GM12878 (cell line): ENCODE results near the gene RAD51B. TPM values are rescaled to one million over a fixed set of nuclear protein-coding genes. Genes with fewer than 3 reads are reported as not detected.

Experiments
- ATAC-seq: fragments of 200-7000 bp; cut with Tn5 transposase; 3 replicates; pipeline ENCODE4 v1.9.1; 2020; ENCODE audit warnings: mild to moderate bottlenecking, moderate library complexity
- BruUV-seq: library from RNA; stranded (reverse); fragments of 400-500 nt; replicated peaks from 2 replicates; lab custom pipeline; 2021; lab: Mats Ljungman, UMichigan
- CTCF ChIA-PET: fragments of 300-600 bp; sonication (Branson Sonifier 250); formaldehyde crosslinking; extraction: SDS; loops from one replicate; lab custom pipeline; 2021; ENCODE audit warnings: inconsistent platforms; lab: Yijun Ruan, JAX
- POLR2A ChIA-PET: fragments of 350-600 bp; formaldehyde crosslinking; extraction: SDS; loops from one replicate; lab custom pipeline; 2021; ENCODE audit warnings: inconsistent platforms; lab: Charles Lee
- RAD21 ChIA-PET: fragments of 300-600 bp; sonication (Branson Sonifier 250); formaldehyde crosslinking; loops from one replicate; lab custom pipeline; 2023; ENCODE audit warnings: antibody characterized with exemption; ENCODE audit not compliant: unreplicated experiment; lab: Charles Lee
- SMC1A ChIA-PET: fragments of 300-600 bp; sonication (Branson Sonifier 250); formaldehyde crosslinking; loops from one replicate; lab custom pipeline; 2023; ENCODE audit not compliant: unreplicated experiment, uncharacterized antibody; lab: Charles Lee
- DNase-seq: peaks from one replicate; pipeline ENCODE4 v3.0.0-alpha.2; 2011; ENCODE audit warnings: low read depth, low spot score
- FAIRE-seq: peaks from 3 replicates; lab custom pipeline; 2011; peaks lifted over from hg19 to GRCh38; lab: Jason Lieb, UNC
- H2AFZ ChIP-seq: 2 replicates; pipeline ENCODE4 v1.6.0; 2011; ENCODE audit warnings: low read depth, low read length, control low read depth; ENCODE audit not compliant: control insufficient read depth
- H3K27ac ChIP-seq: 2 replicates; pipeline ENCODE4 v1.5.1; 2011; ENCODE audit warnings: control low read depth; ENCODE audit not compliant: control insufficient read depth, insufficient read depth
- H3K27me3 ChIP-seq, 2 experiments: replicated peaks in 1 of 2; 2 replicates each; pipeline versions ENCODE4 v1.6.0 to v1.6.1; 2011; ENCODE audit warnings: low read length in 1 of 2; ENCODE audit not compliant: control insufficient read depth in 2 of 2, insufficient read depth in 2 of 2
- H3K36me3 ChIP-seq, 2 experiments: 2 replicates each; pipeline ENCODE4 v1.5.1; 2011; ENCODE audit warnings: low read length in 1 of 2; ENCODE audit not compliant: control insufficient read depth in 2 of 2, insufficient read depth in 2 of 2
- H3K4me1 ChIP-seq: 2 replicates; pipeline ENCODE4 v1.6.1; 2011; ENCODE audit warnings: mild to moderate bottlenecking, low read length, moderate library complexity, mixed read lengths; ENCODE audit not compliant: control insufficient read depth, insufficient read depth
- H3K4me2 ChIP-seq: 2 replicates; pipeline ENCODE4 v1.6.0; 2011; ENCODE audit warnings: control low read depth; ENCODE audit not compliant: control insufficient read depth, insufficient read depth
- H3K4me3 ChIP-seq: fragments of 200-600 bp; sonication (generic); 2 replicates; pipeline ENCODE4 v1.5.1; 2016
- H3K79me2 ChIP-seq: 2 replicates; pipeline ENCODE4 v1.6.0; 2011; ENCODE audit warnings: low read length; ENCODE audit not compliant: control insufficient read depth, insufficient read depth
- H3K9ac ChIP-seq: 2 replicates; pipeline ENCODE4 v1.8.0; 2011; ENCODE audit warnings: low read length, control low read depth, mixed read lengths; ENCODE audit not compliant: control insufficient read depth, insufficient read depth
- H3K9me3 ChIP-seq: replicated peaks from 3 replicates; pipeline ENCODE4 v1.5.1; 2011; ENCODE audit warnings: mild to moderate bottlenecking, low read length; ENCODE audit not compliant: control insufficient read depth, insufficient read depth
- H4K20me1 ChIP-seq: 2 replicates; pipeline ENCODE4 v1.6.0; 2011; ENCODE audit not compliant: control insufficient read depth, insufficient read depth
- ASH2L ChIP-seq: fragments of 300-600, 200-600 bp; sonication (generic); IDR thresholded peaks from 2 replicates; pipeline ENCODE4 v1.6.1; 2017; ENCODE audit warnings: low read depth, mild to moderate bottlenecking, borderline replicate concordance
- ATF2 ChIP-seq: IDR thresholded peaks from 2 replicates; pipeline ENCODE4 v1.6.1; 2012; ENCODE audit warnings: low read length, inconsistent platforms
- E4F1 ChIP-seq: fragments of 450-650 bp; IDR thresholded peaks from 2 replicates; pipeline ENCODE4 v1.6.1; 2018; ENCODE audit warnings: borderline replicate concordance, mild to moderate bottlenecking; ENCODE audit not compliant: partially characterized antibody
- EED ChIP-seq: sonication (generic); IDR thresholded peaks from 2 replicates; pipeline ENCODE4 v1.6.1; 2016; ENCODE audit warnings: antibody characterized with exemption, low read depth
- HDAC2 ChIP-seq: fragments of 200-600 bp; sonication (generic); IDR thresholded peaks from 2 replicates; pipeline ENCODE4 v1.6.1; 2017
- MEF2A ChIP-seq: IDR thresholded peaks from 2 replicates; pipeline ENCODE4 v1.6.1; 2011; ENCODE audit warnings: low read depth, mild to moderate bottlenecking, low read length, moderate library complexity; ENCODE audit not compliant: insufficient read depth
- MTA2 ChIP-seq: fragments of 450-650 bp; IDR thresholded peaks from 2 replicates; pipeline ENCODE4 v1.6.1; 2016; ENCODE audit warnings: low read depth, mild to moderate bottlenecking, moderate library complexity
- NFXL1 ChIP-seq: fragments of 450-650 bp; IDR thresholded peaks from 2 replicates; pipeline ENCODE4 v1.6.1; 2017; ENCODE audit warnings: antibody characterized with exemption, mild to moderate bottlenecking, borderline replicate concordance
- PKNOX1 ChIP-seq: fragments of 450-650 bp; IDR thresholded peaks from 2 replicates; pipeline ENCODE4 v1.6.1; 2016; ENCODE audit warnings: mild to moderate bottlenecking
- RAD21 ChIP-seq: IDR thresholded peaks from 2 replicates; pipeline ENCODE4 v1.6.1; 2011; ENCODE audit warnings: mild to moderate bottlenecking, low read depth, low read length, moderate library complexity; ENCODE audit not compliant: insufficient read depth
- SIX5 ChIP-seq: IDR thresholded peaks from 2 replicates; pipeline ENCODE4 v1.6.1; 2011; ENCODE audit warnings: mild to moderate bottlenecking, low read depth, low read length, moderate library complexity; ENCODE audit not compliant: severe bottlenecking
- SMC3 ChIP-seq: IDR thresholded peaks from 2 replicates; pipeline ENCODE4 v1.6.1; 2011; ENCODE audit warnings: low read length, improper control_type of control experiment, borderline replicate concordance
- TCF12 ChIP-seq: IDR thresholded peaks from 2 replicates; pipeline ENCODE4 v1.6.1; 2011; ENCODE audit warnings: low read depth, mild to moderate bottlenecking, low read length
- TCF3 ChIP-seq: IDR thresholded peaks from 2 replicates; pipeline ENCODE4 v1.6.1; 2012; ENCODE audit warnings: low read depth, mild to moderate bottlenecking, low read length, borderline replicate concordance; ENCODE audit not compliant: insufficient read depth
- ZNF207 ChIP-seq: fragments of 450-650 bp; IDR thresholded peaks from 2 replicates; pipeline ENCODE4 v1.6.1; 2014; ENCODE audit warnings: antibody characterized with exemption, mild to moderate bottlenecking, borderline replicate concordance
- ZNF384 ChIP-seq: IDR thresholded peaks from 2 replicates; pipeline ENCODE4 v1.6.1; 2012; ENCODE audit warnings: low read depth, mild to moderate bottlenecking, low read length, improper control_type of control experiment, borderline replicate concordance
- ZZZ3 ChIP-seq: IDR thresholded peaks from 2 replicates; pipeline ENCODE4 v1.6.1; 2011; ENCODE audit warnings: low read depth; ENCODE audit not compliant: control insufficient read depth, insufficient read length
- WGBS: methylation state at CpG from one replicate; pipeline ENCODE4 v1.1.6; 2016; ENCODE audit warnings: low lambda C conversion rate; ENCODE audit not compliant: insufficient replicate concordance, insufficient coverage; ENCODE audit errors: missing lambda C conversion rate; 5-methylcytosine and 5-hydroxymethylcytosine counted together
- in situ Hi-C: fragments of 300-500 bp; cut with MboI; formaldehyde crosslinking; loops from 9 replicates; pipeline ENCODE4 v1.14.3; 2018; ENCODE audit warnings: mixed read lengths
- intact Hi-C: fragments of 100-400 bp; cut with micrococcal nuclease; formaldehyde crosslinking; loops from one replicate; pipeline ENCODE4 v1.14.2; 2022; ENCODE audit not compliant: unreplicated experiment
- polyA plus RNA-seq, 11 experiments: library from polyadenylated mRNA; depleted of rRNA in 4 of 11; unstranded in 6 of 11; stranded (reverse) in 5 of 11; fragments of >200 nt; fragmentation: Nextera tagmentation in 4 of 11; fragmentation: Illumina TruSeq in 1 of 11; extraction: Ambion mirVana in 4 of 11; extraction: Trizol in 1 of 11; gene quantifications; 1 replicate in 1 of 11; 2 replicates in 10 of 11; pipeline versions ENCODE4 v1.2.1 to v1.2.3, GENCODE V29; 2011 to 2016; ENCODE audit warnings: inconsistent platforms in 2 of 11, missing spikeins in 2 of 11, low read depth in 1 of 11
- total RNA-seq, 4 experiments: library from RNA; depleted of rRNA in 3 of 4; stranded (reverse); fragments of >200 nt in 3 of 4; fragmentation: Illumina TruSeq in 1 of 4; extraction: Trizol in 1 of 4; gene quantifications; 2 replicates each; pipeline versions ENCODE4 v1.2.1 to v1.2.3, GENCODE V29; 2013 to 2021

RAD51B gene
- total and polyA plus RNA-seq, 10 of the 15 experiments (the other 5 are each of a cell fraction or from before 2014, with no cell fraction given): 9.8 to 26.8 (median 21.3) TPM

- no peak overlapping the region for H3K4me3 ChIP-seq
- SMC1A ChIA-PET: interaction anchor here (0.7 to 1.2 kb wide), 4 partner anchors 8 to 52 kb away, joined by 3 read pairs; no protein-coding TSS in a partner anchor
- no peaks in the 10 kb centered on the region for H3K36me3 ChIP-seq
- H3K9ac ChIP-seq: no peak overlapping the region
- no peaks in the 10 kb centered on the region for H3K4me1 ChIP-seq
- RAD21 ChIA-PET: no interaction called here
- no peaks in the 10 kb centered on the region for H3K27me3 ChIP-seq
- ATAC-seq: no peak
- no peak overlapping the region for H3K27ac ChIP-seq
- no peaks in the 10 kb centered on the region for H3K79me2 ChIP-seq
- H4K20me1 ChIP-seq: no peaks in the 10 kb centered on the region
- FAIRE-seq: no peak
- intact Hi-C loops: no loop called here
- BruUV-seq: no TSS peak
- no peak overlapping the region for H3K4me2 ChIP-seq
- WGBS: 87% methylated on average over 13 of the region's 13 CpGs
- in situ Hi-C loops: no loop called here
- POLR2A ChIA-PET: interaction anchor here (0.9 to 1.1 kb wide), 3 partner anchors 12 to 77 kb away, joined by 3 read pairs; no protein-coding TSS in a partner anchor
- no peak overlapping the region for H2AFZ ChIP-seq
- CTCF ChIA-PET: interaction anchor here (0.7 to 2.2 kb wide), 4 partner anchors 14 to 257 kb away, joined by 3 to 5 read pairs (median 3); no protein-coding TSS in a partner anchor
- H3K9me3 ChIP-seq: no peaks in the 10 kb centered on the region; the same call in 2 of the 3 replicates
- DNase-seq: no peak
- TF ChIP-seq SIX5 (no peak), EED (no peak), E4F1 (no peak), ZZZ3 (no peak), HDAC2 (no peak), SMC3 (no peak), ZNF384 (no peak), RAD21 (no peak), PKNOX1 (no peak), MEF2A (no peak), ZNF207 (no peak), MTA2 (no peak), TCF3 (no peak), ATF2 (no peak), ASH2L (no peak), NFXL1 (no peak), TCF12 (no peak)
These were observed 767.5 kb downstream of the RAD51B start for GRCh38 chr14:68586896-68587751.
